ENCODE results near the gene ZNF831.

GRCh38 chr20:59152559-59153354 is 10.9 kb upstream of the ZNF831 start:
- TF ChIP-seq POLR2A (IDR thresholded peaks at IDR 0.05; ENCODE audit: low read depth, low read length) (no peak), TAF1 (IDR thresholded peaks at IDR 0.05; ENCODE audit: borderline replicate concordance, low read depth, low read length) (no peak), POLR2AphosphoS5 (IDR thresholded peaks at IDR 0.05; ENCODE audit: low read depth, low read length) (no peak)
